Limb (tissue), 2 donors: Measurements from ENCODE around the gene ENTHD1.

Source experiments
- DNase-seq, 2 donors: peaks; one replicate each; pipeline ENCODE4 v3.0.0-alpha.2; 2016; ENCODE audit errors: extremely low spot score in 2 of 2

The ENTHD1 gene

GRCh38 chr22:39800790-39801520 is 92.6 kb downstream of the ENTHD1 start:
- DNase-seq, result no peak

- DNase-seq, result no peak
These were observed 95.9 kb downstream of the ENTHD1 start for GRCh38 chr22:39797528-39798147.

GRCh38 chr22:39789788-39790187 is 103.8 kb downstream of the ENTHD1 start:
- DNase-seq, result no peak

GRCh38 chr22:39785232-39785631 is 108.3 kb downstream of the ENTHD1 start:
- DNase-seq, result no peak

GRCh38 chr22:39777716-39778454 is 115.7 kb downstream of the ENTHD1 start:
- DNase-seq, result no peak

- no peak for DNase-seq
These were observed 117.1 kb downstream of the ENTHD1 start for GRCh38 chr22:39776295-39777009.

GRCh38 chr22:39773976-39774539 is 119.5 kb downstream of the ENTHD1 start:
- no peak for DNase-seq

GRCh38 chr22:39773503-39773902 is 120.1 kb downstream of the ENTHD1 start:
- DNase-seq, result no peak

- no peak for DNase-seq
These were observed 122.1 kb downstream of the ENTHD1 start for GRCh38 chr22:39771486-39771885.

- DNase-seq, result no peak
These were observed 127.9 kb downstream of the ENTHD1 start for GRCh38 chr22:39765661-39766060.

- no peak for DNase-seq
These were observed 128.5 kb downstream of the ENTHD1 start for GRCh38 chr22:39765046-39765445.

- DNase-seq, result no peak
These were observed 130.3 kb downstream of the ENTHD1 start for GRCh38 chr22:39763276-39763675.

- DNase-seq, result no peak
These were observed 142.8 kb downstream of the ENTHD1 start for GRCh38 chr22:39750759-39751158.

- no peak for DNase-seq
These were observed 144.7 kb downstream of the ENTHD1 start for GRCh38 chr22:39748877-39749276.

GRCh38 chr22:39746600-39747262 is 146.8 kb downstream of the ENTHD1 start:
- DNase-seq, result no peak

GRCh38 chr22:39745789-39746188 is 147.8 kb downstream of the ENTHD1 start:
- no peak for DNase-seq

- DNase-seq, result no peak
These were observed 149.2 kb downstream of the ENTHD1 start for GRCh38 chr22:39744353-39744752.

- no peak for DNase-seq
These were observed 149.6 kb downstream of the ENTHD1 start for GRCh38 chr22:39743935-39744334.

GRCh38 chr22:39739338-39740027 is 154.1 kb downstream of the ENTHD1 start:
- no peak for DNase-seq

- DNase-seq, result no peak
These were observed 154.8 kb downstream of the ENTHD1 start for GRCh38 chr22:39738746-39739145.
